NCI-H82 (cell line): ENCODE measurements around the gene LVRN.
A peak's percentile ranks its signal among the peaks of the same experiment; 100 is the strongest.
"Not testable (repeated sequence)": the region's sequence is repeated elsewhere in the genome, so short reads cannot be mapped to it uniquely, and the experiment has no call there.

Experiments used
- DNase-seq: peaks from one replicate; lab custom pipeline; 2025; lab: John Stamatoyannopoulos, UW

LVRN gene, protein sequence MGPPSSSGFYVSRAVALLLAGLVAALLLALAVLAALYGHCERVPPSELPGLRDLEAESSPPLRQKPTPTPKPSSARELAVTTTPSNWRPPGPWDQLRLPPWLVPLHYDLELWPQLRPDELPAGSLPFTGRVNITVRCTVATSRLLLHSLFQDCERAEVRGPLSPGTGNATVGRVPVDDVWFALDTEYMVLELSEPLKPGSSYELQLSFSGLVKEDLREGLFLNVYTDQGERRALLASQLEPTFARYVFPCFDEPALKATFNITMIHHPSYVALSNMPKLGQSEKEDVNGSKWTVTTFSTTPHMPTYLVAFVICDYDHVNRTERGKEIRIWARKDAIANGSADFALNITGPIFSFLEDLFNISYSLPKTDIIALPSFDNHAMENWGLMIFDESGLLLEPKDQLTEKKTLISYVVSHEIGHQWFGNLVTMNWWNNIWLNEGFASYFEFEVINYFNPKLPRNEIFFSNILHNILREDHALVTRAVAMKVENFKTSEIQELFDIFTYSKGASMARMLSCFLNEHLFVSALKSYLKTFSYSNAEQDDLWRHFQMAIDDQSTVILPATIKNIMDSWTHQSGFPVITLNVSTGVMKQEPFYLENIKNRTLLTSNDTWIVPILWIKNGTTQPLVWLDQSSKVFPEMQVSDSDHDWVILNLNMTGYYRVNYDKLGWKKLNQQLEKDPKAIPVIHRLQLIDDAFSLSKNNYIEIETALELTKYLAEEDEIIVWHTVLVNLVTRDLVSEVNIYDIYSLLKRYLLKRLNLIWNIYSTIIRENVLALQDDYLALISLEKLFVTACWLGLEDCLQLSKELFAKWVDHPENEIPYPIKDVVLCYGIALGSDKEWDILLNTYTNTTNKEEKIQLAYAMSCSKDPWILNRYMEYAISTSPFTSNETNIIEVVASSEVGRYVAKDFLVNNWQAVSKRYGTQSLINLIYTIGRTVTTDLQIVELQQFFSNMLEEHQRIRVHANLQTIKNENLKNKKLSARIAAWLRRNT

GRCh38 chr5:115962239-115962564 is at the start of gene LVRN:
Gene LVRN (plus strand): TSS chr5:115962475. CDS start chr5:115962618, 143 bp downstream.
- no peak for DNase-seq

DNA sequence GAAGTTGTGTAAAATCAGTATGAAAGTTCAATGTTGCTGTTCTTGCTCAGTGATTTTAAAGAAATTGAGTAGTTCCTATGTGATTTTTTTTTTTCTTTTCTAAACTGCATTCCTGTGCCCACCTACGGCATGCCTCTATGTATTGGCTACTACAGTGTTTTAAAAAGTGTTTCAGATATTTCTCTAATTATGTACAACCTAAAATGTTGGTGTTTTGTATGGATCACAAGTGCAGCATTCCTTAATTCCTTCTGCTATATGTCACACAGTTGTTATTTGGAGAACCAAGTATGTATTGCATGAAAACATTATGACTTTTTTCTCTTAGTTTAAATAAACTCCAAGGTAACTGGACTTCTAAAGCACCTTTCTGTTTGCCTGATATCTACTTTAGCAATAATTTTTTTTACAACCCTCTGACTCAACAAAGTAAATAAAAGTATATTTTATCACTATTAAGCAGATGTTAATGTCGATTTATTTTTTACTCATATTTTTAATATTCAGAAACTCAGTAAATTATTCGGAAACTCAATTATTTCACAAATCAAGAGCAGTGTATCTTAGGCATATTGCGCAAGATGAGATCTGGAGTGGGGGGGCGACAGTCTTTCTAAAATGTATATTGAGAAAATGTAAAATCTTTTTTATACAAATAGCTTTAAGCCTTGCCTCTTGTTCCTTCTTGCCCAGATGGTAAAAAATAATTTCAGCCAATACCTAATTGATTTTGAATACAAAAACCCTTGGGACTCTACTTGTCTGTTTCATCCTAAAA is 48.5 kb upstream of the LVRN start:
- not testable (repeated sequence) for DNase-seq

DNA sequence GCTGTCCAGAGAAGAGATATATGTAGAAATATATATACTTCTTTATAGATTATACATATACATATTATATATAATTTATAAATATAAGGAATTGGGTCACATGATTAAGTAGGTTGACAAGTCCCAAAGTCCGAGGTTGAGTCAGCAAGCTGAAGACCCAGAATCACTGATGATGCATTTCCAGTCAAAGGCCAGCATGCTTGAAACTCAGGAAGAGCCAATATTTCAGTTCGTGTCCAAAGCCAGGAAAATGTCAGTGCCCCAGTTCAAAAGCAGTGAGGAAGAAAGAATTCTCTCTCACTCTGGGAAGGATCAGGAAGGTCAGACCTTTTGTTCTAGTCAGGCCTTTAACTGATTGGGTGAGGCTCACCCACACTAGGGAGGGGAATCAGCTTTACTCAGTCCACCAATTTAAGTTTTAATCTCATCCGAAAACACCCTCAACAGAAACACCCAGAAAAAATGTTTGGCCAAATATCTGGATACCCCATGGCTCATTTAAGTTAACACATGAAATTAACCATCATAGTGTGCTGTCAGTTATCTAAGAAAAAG is 42.0 kb upstream of the LVRN start:
- no peak for DNase-seq

- DNase-seq, result not testable (repeated sequence)
Measured at GRCh38 chr5:115928578-115929407, 33.5 kb upstream of the LVRN start.

DNA sequence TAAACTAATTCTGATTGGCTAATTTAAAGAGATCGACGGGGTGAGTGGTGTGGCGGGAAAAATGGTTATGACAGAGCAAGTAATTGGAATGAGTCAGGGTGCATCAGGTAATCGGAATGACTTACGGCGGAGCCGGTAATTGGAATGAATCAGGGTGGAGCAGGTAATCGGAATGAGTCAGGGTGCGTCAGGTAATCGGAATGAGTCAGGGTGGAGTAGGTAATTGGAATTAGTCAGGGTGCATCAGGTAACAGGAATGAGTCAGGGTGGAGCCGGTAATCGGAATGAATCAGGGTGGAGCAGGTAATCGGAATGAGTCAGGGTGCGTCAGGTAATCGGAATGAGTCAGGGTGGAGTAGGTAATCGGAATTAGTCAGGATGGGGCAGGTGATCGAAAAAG is 32.1 kb upstream of the LVRN start:
- DNase-seq, result not testable (repeated sequence)

GRCh38 chr5:115930630-115931337 is 31.5 kb upstream of the LVRN start:
- no peak for DNase-seq

GRCh38 chr5:115932991-115933390 is 29.3 kb upstream of the LVRN start:
- DNase-seq, result no peak

- no peak for DNase-seq
Measured at GRCh38 chr5:115934388-115934974, 27.8 kb upstream of the LVRN start.

GRCh38 chr5:115936031-115936430 is 26.2 kb upstream of the LVRN start:
- DNase-seq, result no peak

DNA sequence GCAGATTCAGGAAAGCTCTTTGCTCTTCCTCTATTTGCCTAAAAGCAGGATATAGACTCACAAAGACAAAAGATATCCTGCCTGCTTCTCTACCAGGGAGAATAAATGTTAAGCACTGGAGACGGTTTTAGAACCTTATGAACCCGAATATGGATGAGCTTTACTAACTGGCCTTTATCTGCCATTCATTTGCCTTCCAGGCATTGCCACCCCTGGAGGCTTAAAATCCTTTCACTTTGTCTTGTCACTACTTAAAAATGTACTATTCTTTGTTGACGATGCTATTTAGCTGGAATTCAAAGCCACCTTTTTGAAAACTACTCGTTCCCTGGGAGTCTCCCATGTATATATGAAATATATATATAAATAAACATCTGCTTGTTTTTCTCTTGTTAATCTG is 23.2 kb upstream of the LVRN start:
- no peak for DNase-seq

GRCh38 chr5:115940080-115940810 is 22.0 kb upstream of the LVRN start:
- peak; percentile 31 for DNase-seq

GRCh38 chr5:115941051-115941675 is 21.1 kb upstream of the LVRN start:
- DNase-seq, result no peak

GRCh38 chr5:115944501-115944900 is 17.8 kb upstream of the LVRN start:
- no peak for DNase-seq

DNA sequence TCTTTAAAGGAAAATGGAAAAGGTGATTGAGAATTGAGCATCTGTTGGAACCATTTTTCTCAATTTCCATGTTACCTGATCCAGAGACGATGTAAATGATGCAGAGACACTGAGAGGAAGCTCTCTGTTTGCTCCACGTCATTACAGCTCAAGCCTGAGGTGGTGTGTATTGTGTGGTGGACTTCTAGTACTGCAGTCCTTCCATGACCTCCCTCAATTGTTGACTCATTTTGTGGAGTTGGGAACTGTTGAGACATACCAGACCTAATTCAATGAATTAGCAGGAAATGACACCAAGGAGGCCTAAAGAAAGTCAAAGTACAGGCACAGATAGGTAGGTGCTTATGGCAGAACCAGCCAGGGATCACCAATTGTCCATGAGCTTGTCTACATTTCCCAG is 15.6 kb upstream of the LVRN start:
- DNase-seq, result no peak

DNA sequence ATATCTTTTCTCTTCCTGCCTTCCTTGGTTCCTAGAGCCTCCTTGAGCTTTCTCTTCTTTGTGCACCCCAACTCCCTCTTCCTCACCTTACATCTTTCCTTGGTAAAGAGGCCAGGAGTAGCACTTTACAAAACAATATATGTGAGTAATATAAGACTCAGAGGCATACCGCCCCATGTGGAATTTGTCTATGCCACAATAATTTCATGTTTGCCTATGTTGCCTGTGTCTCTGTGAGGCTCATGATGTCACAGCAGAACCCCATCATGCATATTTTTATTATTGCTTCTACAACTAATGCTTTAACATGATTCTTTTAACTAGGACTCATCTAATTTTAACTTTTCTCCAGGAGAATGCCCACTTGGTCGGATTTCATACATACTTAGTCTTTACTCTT is 15.0 kb upstream of the LVRN start:
- no peak for DNase-seq

GRCh38 chr5:115948091-115948534 is 14.2 kb upstream of the LVRN start:
- no peak for DNase-seq

DNA sequence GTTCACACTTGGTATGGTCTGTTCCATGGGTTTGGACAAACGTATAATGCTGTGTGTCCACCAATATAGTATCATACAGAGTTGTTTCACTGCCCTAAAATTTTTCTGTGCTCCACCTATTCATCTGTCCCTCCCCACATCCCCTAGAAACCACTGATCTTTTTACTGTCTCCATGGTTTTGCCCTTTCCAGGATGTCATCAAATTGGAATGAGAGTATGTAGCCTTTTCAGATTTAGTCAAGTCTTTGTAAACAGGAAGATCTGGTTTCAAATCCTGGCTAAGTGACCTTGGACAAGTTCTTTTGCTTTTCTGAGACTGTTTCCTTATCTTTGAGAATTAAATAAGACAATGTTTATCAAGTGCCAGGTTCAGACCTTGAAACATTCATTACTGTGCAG is 13.2 kb upstream of the LVRN start:
- no peak for DNase-seq

DNA sequence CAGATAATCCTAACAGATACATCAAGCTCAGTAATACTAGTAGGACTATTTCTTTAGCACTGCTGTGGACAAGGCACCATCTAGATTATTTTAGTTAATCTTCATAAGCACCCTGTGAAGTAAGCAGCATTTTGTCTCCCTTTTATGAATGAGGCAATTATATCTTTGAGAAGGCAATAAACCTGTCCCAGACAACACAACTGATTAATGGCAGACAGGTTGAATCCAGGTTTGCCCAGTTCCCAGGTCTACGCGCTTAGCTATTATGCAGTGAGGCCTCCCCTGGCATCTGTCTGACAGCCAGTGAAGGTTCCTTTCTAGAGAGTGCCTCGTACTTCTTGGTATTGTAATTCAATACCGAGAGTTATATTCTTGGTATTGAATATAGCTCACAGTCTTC is 9.7 kb upstream of the LVRN start:
- no peak for DNase-seq

DNA sequence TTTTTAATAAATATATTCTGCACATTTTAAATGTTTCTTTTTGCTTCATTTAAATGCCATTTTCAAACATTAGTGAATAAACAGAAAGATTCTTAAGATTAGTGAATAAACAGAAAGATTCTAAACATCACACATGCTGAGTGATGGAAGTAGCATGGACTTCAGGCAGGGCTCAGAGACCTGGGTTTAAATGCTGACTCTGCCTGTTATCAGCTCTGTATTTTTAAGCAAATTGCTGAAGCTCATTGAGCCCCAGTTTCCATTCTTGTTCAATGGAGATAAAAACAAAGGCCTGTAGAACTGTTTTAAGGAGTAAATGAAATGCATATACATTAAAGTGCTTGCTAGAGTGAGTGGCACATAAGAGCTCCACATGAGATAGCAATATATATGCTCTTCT is 8.1 kb upstream of the LVRN start:
- DNase-seq, result no peak
